HCT116 (cell line): ENCODE results near the gene CCDC181.

Experiments used
- EZH2 ChIP-seq: fragments of 200-600 bp; sonication (generic); IDR thresholded peaks from 2 replicates; pipeline ENCODE4 v1.6.1; 2017; ENCODE audit warnings: antibody characterized with exemption, mixed run types
- JUND ChIP-seq: IDR thresholded peaks from 2 replicates; pipeline ENCODE4 v1.6.1; 2012
- POLR2A ChIP-seq: IDR thresholded peaks from 2 replicates; pipeline ENCODE4 v1.7.0; 2011; ENCODE audit warnings: borderline replicate concordance; ENCODE audit not compliant: insufficient read depth, insufficient read length; ENCODE audit errors: extremely low read depth
- POLR2AphosphoS5 ChIP-seq: IDR thresholded peaks from 2 replicates; pipeline ENCODE4 v1.6.1; 2011; ENCODE audit warnings: mild to moderate bottlenecking, low read depth, low read length, moderate library complexity
- RAD21 ChIP-seq: IDR thresholded peaks from 2 replicates; pipeline ENCODE4 v1.6.1; 2012; ENCODE audit warnings: low read depth, mild to moderate bottlenecking
- REST ChIP-seq: IDR thresholded peaks from 2 replicates; pipeline ENCODE4 v1.6.1; 2012; ENCODE audit warnings: low read depth
- TF ChIP-seq, protein P1 (sequence below): IDR thresholded peaks from 2 replicates; pipeline ENCODE4 v1.6.1; 2012
- TF ChIP-seq, protein P2 (sequence below), 3 experiments: fragments of 200-600 bp in 1 of 3; sonication (generic) in 1 of 3; IDR thresholded peaks in 2 of 3; conservative IDR thresholded peaks in 1 of 3; 2 replicates each; pipeline ENCODE4 v1.5.1; 2012 to 2017; ENCODE audit warnings: low read depth in 2 of 3, low read length in 2 of 3, antibody characterized with exemption in 1 of 3, borderline replicate concordance in 1 of 3, control low read depth in 1 of 3, mild to moderate bottlenecking in 1 of 3, mixed read lengths in 1 of 3, mixed run types in 1 of 3, moderate library complexity in 1 of 3; ENCODE audit not compliant: insufficient read depth in 1 of 3

GRCh38 chr1:169390303-169390702 lies 37.0 kb downstream of the CCDC181 start:
- TF ChIP-seq REST (no peak), POLR2A (no peak), RAD21 (no peak), POLR2AphosphoS5 (no peak), EZH2 (no peak), JUND (no peak)
- TF ChIP-seq, protein P1, sequence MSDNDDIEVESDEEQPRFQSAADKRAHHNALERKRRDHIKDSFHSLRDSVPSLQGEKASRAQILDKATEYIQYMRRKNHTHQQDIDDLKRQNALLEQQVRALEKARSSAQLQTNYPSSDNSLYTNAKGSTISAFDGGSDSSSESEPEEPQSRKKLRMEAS = no peak
- TF ChIP-seq, protein P2, sequence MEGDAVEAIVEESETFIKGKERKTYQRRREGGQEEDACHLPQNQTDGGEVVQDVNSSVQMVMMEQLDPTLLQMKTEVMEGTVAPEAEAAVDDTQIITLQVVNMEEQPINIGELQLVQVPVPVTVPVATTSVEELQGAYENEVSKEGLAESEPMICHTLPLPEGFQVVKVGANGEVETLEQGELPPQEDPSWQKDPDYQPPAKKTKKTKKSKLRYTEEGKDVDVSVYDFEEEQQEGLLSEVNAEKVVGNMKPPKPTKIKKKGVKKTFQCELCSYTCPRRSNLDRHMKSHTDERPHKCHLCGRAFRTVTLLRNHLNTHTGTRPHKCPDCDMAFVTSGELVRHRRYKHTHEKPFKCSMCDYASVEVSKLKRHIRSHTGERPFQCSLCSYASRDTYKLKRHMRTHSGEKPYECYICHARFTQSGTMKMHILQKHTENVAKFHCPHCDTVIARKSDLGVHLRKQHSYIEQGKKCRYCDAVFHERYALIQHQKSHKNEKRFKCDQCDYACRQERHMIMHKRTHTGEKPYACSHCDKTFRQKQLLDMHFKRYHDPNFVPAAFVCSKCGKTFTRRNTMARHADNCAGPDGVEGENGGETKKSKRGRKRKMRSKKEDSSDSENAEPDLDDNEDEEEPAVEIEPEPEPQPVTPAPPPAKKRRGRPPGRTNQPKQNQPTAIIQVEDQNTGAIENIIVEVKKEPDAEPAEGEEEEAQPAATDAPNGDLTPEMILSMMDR (IDR thresholded peaks at IDR 0.05 in 2 of 3, conservative IDR thresholded peaks at IDR 0.05 in 1 of 3; ENCODE audit: borderline replicate concordance in 1 of 3, insufficient read depth in 1 of 3, low read depth in 2 of 3, low read length in 2 of 3) = no peak
